ENCODE measurements around the gene UBASH3A. TPM values are rescaled to one million over a fixed set of nuclear protein-coding genes. Genes with fewer than 3 reads are reported as not detected.
A peak's percentile ranks its signal among the peaks of the same experiment; 100 is the strongest.

UBASH3A gene
- total and polyA plus RNA-seq, 12 donors, result 0.09 to 1.3 (median 0.15) TPM; not detected in 7

DNA sequence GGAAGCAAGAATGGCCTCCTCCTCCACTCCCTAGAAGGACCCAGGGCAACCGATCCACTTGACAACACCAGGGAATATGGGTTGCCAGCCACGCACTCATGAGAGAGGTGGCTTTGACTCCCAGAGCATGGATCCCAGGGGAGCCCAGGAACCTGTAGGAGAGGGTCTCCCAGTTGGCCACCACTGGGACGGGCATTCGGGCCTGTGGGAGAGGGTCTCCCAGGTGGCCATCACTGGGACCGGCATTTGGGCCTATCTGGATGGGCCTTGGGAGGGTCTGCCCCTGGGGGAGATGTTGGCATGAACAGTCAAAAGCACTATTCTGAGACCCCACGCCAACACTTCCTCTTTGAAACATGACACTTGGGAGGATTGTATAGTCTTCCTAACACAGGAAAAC, 37.9 kb upstream of the UBASH3A start:
- no peak for ATAC-seq

DNA sequence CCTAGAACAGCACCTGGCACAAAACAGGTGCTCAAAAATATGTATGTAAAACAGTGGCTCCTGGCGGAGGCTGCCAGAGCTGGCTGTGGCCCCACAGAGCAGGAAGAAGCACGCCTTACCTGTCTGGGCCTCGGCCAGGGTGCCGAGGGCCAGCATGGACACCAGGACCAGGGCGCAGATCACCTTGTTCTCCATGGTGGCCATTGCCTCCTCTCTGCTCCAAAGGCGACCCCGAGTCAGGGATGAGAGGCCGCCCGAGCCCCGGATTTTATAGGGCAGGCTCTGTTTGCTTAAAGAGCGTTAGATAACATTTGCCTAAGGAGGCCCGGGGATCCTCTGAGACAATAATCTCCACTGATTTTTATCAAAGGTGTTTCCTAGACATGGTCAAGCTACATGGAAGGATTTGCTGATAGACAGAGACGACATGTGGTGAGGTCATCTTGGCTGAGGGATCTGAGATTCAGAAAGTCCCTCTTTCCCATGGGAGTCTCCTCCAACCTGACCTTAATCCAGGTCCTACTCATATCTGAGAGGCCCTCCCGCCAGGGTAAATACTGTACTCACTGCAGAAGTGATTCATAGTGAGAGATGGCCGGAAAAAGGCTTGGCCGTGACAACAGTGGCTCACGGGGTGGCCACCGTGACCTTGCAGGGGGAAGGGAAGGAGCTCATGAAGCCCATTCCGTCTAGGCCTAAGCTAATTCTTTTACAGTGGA, 37.3 kb upstream of the UBASH3A start, which contains the start of gene TFF1:
Gene TFF1, minus strand, starts transcription at position 244 of the 719 bp plus-strand sequence. Its CDS starts 40 bp downstream, at position 204.
- intact Hi-C loops (cut with DNase I), result no loop called here
- 75 to 76% methylated on average over 19 of the region's 19 CpGs for WGBS, 2 donors
- Histone ChIP-seq H3K27me3 (peaks cover 0 to 75% (median 41%) of the 10 kb centered on the region in 7 donors), H3K27ac (no peak within 1 kb of the TSS), H3K4me3 (no peak within 1 kb of the TSS), H3K9me3 (no peaks in the 10 kb centered on the region), H3K36me3 (no peaks in the 10 kb centered on the region), H3K4me1 (no peaks in the 10 kb centered on the region)
- DNase-seq (no peak), ATAC-seq (peak in 1 of 8 donors; percentile 39)
- TF ChIP-seq, protein P1, sequence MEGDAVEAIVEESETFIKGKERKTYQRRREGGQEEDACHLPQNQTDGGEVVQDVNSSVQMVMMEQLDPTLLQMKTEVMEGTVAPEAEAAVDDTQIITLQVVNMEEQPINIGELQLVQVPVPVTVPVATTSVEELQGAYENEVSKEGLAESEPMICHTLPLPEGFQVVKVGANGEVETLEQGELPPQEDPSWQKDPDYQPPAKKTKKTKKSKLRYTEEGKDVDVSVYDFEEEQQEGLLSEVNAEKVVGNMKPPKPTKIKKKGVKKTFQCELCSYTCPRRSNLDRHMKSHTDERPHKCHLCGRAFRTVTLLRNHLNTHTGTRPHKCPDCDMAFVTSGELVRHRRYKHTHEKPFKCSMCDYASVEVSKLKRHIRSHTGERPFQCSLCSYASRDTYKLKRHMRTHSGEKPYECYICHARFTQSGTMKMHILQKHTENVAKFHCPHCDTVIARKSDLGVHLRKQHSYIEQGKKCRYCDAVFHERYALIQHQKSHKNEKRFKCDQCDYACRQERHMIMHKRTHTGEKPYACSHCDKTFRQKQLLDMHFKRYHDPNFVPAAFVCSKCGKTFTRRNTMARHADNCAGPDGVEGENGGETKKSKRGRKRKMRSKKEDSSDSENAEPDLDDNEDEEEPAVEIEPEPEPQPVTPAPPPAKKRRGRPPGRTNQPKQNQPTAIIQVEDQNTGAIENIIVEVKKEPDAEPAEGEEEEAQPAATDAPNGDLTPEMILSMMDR (IDR thresholded peaks at IDR 0.05), result no peak

More for the DNA sequence above, 37.9 kb upstream of the UBASH3A start:
- intact Hi-C loops (cut with DNase I), result no loop called here
- Histone ChIP-seq H3K27me3 (peaks cover 0 to 72% (median 38%) of the 10 kb centered on the region in 7 donors), H3K4me3 (no peak overlapping the region), H3K27ac (no peak overlapping the region), H3K4me1 (no peaks in the 10 kb centered on the region), H3K36me3 (no peaks in the 10 kb centered on the region), H3K9me3 (no peaks in the 10 kb centered on the region)
- 69 to 78% methylated on average over 6 of the region's 6 CpGs for WGBS, 2 donors
- TF ChIP-seq, protein P1 (IDR thresholded peaks at IDR 0.05), result no peak
- DNase-seq, result no peak

DNA sequence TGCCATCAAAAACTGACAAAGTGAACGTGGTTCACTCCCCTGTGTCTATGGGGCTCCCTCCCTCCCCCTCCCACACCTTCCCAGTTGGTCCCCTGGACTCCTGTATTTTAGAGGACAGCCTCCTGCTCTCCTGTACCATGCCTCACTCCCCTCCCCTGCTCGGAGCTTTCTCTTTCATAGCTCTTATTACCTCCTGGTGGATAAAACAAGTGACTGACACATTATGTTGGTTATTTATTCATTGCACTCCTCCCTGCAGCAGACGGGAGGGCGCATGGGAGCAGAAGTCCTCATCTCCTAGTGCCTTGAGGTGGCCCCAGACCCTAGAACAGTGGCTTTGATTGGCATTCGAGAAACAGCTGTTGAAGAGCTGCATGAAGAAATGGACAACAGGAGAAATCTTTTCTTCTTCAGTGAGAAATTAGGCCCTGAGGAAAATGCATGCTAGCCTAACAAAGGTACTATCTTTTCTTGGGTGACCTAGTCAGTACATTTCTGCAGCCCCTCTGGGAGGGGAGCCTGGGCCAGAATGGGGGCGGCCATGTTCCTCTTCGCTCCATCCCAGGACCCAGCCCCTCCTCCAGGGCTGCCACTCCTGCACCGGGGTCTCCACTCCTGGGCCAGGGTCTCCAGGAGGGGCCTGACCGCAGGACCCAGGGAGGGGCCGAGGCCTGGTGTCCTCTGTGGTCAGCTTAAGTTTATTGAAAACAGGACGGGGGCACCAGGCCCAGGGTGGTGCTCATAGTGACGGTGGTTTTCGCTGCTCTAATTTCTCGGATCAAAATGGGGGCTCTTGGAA, 36.1 kb upstream of the UBASH3A start:
- TF ChIP-seq, protein P1 (IDR thresholded peaks at IDR 0.05), result no peak
- no peak overlapping the region for H3K27ac ChIP-seq
- DNase-seq (no peak), ATAC-seq (no peak)
- no peaks in the 10 kb centered on the region for H3K9me3 ChIP-seq
- peaks cover 0 to 79% (median 37%) of the 10 kb centered on the region in 7 donors for H3K27me3 ChIP-seq
- no peaks in the 10 kb centered on the region for H3K4me1 ChIP-seq
- no peak overlapping the region for H3K4me3 ChIP-seq
- intact Hi-C loops (cut with DNase I), result no loop called here
- WGBS, 2 donors, result 86% methylated on average over 14 of the region's 14 CpGs
- no peaks in the 10 kb centered on the region for H3K36me3 ChIP-seq

DNA sequence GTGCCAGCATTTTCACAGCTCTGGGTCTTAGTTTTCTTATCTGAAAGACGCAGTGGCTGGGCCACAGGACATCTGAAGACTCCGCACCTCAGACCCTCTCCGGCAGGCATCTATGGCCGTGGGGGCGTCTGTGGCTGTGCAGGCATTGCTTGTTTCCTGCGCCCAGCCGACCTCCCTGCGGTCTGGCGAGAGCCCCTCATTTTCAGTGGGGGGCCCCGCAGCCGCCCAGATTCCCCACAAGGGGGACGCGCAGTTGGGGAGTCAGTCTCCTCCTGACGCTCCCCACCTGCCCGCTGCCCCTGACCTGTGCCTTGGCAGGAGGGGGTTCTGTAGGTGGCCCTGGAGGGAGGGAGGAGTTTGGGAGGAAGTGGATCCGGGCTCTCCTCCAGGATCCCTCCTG, 33.9 kb upstream of the UBASH3A start:
- H3K9me3 ChIP-seq, result no peaks in the 10 kb centered on the region
- DNase-seq (no peak), ATAC-seq (no peak)
- TF ChIP-seq, protein P1 (IDR thresholded peaks at IDR 0.05), result no peak
- no peaks in the 10 kb centered on the region for H3K36me3 ChIP-seq
- H3K4me3 ChIP-seq, result no peak overlapping the region
- H3K27ac ChIP-seq, result no peak overlapping the region
- H3K4me1 ChIP-seq, result no peaks in the 10 kb centered on the region
- WGBS, 2 donors, result 56 to 59% methylated on average over 16 of the region's 16 CpGs
- peaks cover 0 to 77% (median 36%) of the 10 kb centered on the region in 7 donors for H3K27me3 ChIP-seq
- intact Hi-C loops (cut with DNase I), result no loop called here
